Hepatocyte (in vitro differentiated cells): ENCODE data around the gene TFPI2.

Experiments used
- EZH2 ChIP-seq: fragments of 200-600 bp; sonication (generic); IDR thresholded peaks from 2 replicates; pipeline ENCODE4 v1.6.1; 2016; ENCODE audit warnings: antibody characterized with exemption, mild to moderate bottlenecking, borderline replicate concordance
- EZH2phosphoT487 ChIP-seq: fragments of 200-600 bp; sonication (generic); IDR thresholded peaks from one replicate; pipeline ENCODE4 v1.6.1; 2018; ENCODE audit warnings: antibody characterized with exemption, mild to moderate bottlenecking, low read depth, moderate library complexity; ENCODE audit not compliant: unreplicated experiment, severe bottlenecking
- TF ChIP-seq, protein P1 (sequence below): fragments of 200-600 bp; sonication (generic); IDR thresholded peaks from 2 replicates; pipeline ENCODE4 v1.5.1; 2016; ENCODE audit warnings: antibody characterized with exemption, mild to moderate bottlenecking; ENCODE audit not compliant: poor library complexity

GRCh38 chr7:93920496-93921182 is 30.1 kb upstream of the TFPI2 start:
- TF ChIP-seq, protein P1, sequence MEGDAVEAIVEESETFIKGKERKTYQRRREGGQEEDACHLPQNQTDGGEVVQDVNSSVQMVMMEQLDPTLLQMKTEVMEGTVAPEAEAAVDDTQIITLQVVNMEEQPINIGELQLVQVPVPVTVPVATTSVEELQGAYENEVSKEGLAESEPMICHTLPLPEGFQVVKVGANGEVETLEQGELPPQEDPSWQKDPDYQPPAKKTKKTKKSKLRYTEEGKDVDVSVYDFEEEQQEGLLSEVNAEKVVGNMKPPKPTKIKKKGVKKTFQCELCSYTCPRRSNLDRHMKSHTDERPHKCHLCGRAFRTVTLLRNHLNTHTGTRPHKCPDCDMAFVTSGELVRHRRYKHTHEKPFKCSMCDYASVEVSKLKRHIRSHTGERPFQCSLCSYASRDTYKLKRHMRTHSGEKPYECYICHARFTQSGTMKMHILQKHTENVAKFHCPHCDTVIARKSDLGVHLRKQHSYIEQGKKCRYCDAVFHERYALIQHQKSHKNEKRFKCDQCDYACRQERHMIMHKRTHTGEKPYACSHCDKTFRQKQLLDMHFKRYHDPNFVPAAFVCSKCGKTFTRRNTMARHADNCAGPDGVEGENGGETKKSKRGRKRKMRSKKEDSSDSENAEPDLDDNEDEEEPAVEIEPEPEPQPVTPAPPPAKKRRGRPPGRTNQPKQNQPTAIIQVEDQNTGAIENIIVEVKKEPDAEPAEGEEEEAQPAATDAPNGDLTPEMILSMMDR, result no peak
- TF ChIP-seq EZH2, result no peak
- no peak for TF ChIP-seq EZH2phosphoT487
